ENCODE results near the gene TMIE. TPM values are rescaled to one million over a fixed set of nuclear protein-coding genes. Genes with fewer than 3 reads are reported as not detected.
"Not testable (repeated sequence)": the region's sequence is repeated elsewhere in the genome, so short reads cannot be mapped to it uniquely, and the experiment has no call there.

TMIE gene
- total and polyA plus RNA-seq, 4 donors: 0.32 to 0.71 (median 0.57) TPM

- no peak for DNase-seq
- no peaks in the 10 kb centered on the region for H3K4me1 ChIP-seq (ENCODE audit: control insufficient read depth in 5 of 5, insufficient read depth in 5 of 5, low read length in 5 of 5)
- H3K9ac ChIP-seq (ENCODE audit: insufficient read depth in 1 of 2, low read length in 2 of 2): no peak overlapping the region
- TF ChIP-seq CTCF (IDR thresholded peaks at IDR 0.05; ENCODE audit: control extremely low read depth, extremely low read depth): no peak
- H3K27ac ChIP-seq (ENCODE audit: low read depth in 1 of 2, low read length in 1 of 2): no peak overlapping the region
- peaks cover 0 to 2% (median 0%) of the 10 kb centered on the region in 3 donors for H3K27me3 ChIP-seq (ENCODE audit: control insufficient read depth in 3 of 3, insufficient read depth in 3 of 3, low read length in 2 of 3)
- no peak for ATAC-seq (ENCODE audit: insufficient read depth, low FRiP score)
- H3K9me3 ChIP-seq (ENCODE audit: control insufficient read depth in 4 of 4, insufficient read depth in 3 of 4, low read length in 3 of 4): no peaks in the 10 kb centered on the region
- H3K4me3 ChIP-seq: no peak overlapping the region
- WGBS, 2 donors: 71 to 73% methylated on average over 4 of the region's 4 CpGs
- no peaks in the 10 kb centered on the region for H3K36me3 ChIP-seq (ENCODE audit: control insufficient read depth in 4 of 4, insufficient read depth in 4 of 4, low read length in 4 of 4)
Observed at GRCh38 chr3:46737329-46737731, 36.1 kb downstream of the TMIE start.

- ATAC-seq (ENCODE audit: insufficient read depth, low FRiP score); H3K9ac ChIP-seq (ENCODE audit: insufficient read depth in 1 of 2, low read length in 2 of 2); H3K4me3 ChIP-seq; H3K27me3 ChIP-seq (ENCODE audit: control insufficient read depth in 3 of 3, insufficient read depth in 3 of 3, low read length in 2 of 3); H3K9me3 ChIP-seq (ENCODE audit: control insufficient read depth in 4 of 4, insufficient read depth in 3 of 4, low read length in 3 of 4); H3K27ac ChIP-seq (ENCODE audit: low read depth in 1 of 2, low read length in 1 of 2); DNase-seq; H3K4me1 ChIP-seq (ENCODE audit: control insufficient read depth in 5 of 5, insufficient read depth in 5 of 5, low read length in 5 of 5); H3K36me3 ChIP-seq (ENCODE audit: control insufficient read depth in 4 of 4, insufficient read depth in 4 of 4, low read length in 4 of 4): not testable (repeated sequence)
- WGBS, 2 donors: 97 to 99% methylated on average over 3 of the region's 3 CpGs
Observed at GRCh38 chr3:46739565-46739964, 38.4 kb downstream of the TMIE start.

GRCh38 chr3:46742992-46743585 is 41.9 kb downstream of the TMIE start:
- TF ChIP-seq CTCF (IDR thresholded peaks at IDR 0.05; ENCODE audit: control extremely low read depth, extremely low read depth): no peak
- Histone ChIP-seq H3K27me3 (ENCODE audit: control insufficient read depth in 3 of 3, insufficient read depth in 3 of 3, low read length in 2 of 3) (peaks cover 0 to 4% (median 0%) of the 10 kb centered on the region in 3 donors), H3K36me3 (ENCODE audit: control insufficient read depth in 4 of 4, insufficient read depth in 4 of 4, low read length in 4 of 4) (no peaks in the 10 kb centered on the region), H3K4me3 (no peak overlapping the region), H3K9ac (ENCODE audit: insufficient read depth in 1 of 2, low read length in 2 of 2) (no peak overlapping the region), H3K4me1 (ENCODE audit: control insufficient read depth in 5 of 5, insufficient read depth in 5 of 5, low read length in 5 of 5) (no peaks in the 10 kb centered on the region), H3K9me3 (ENCODE audit: control insufficient read depth in 4 of 4, insufficient read depth in 3 of 4, low read length in 3 of 4) (no peaks in the 10 kb centered on the region), H3K27ac (ENCODE audit: low read depth in 1 of 2, low read length in 1 of 2) (no peak overlapping the region)
- ATAC-seq (ENCODE audit: insufficient read depth, low FRiP score) (no peak), DNase-seq (peak; percentile 37 to 59 (median 39))
- 80 to 83% methylated on average over 12 of the region's 12 CpGs for WGBS, 2 donors

- no peaks in the 10 kb centered on the region for H3K4me1 ChIP-seq (ENCODE audit: control insufficient read depth in 5 of 5, insufficient read depth in 5 of 5, low read length in 5 of 5)
- H3K4me3 ChIP-seq: no peak overlapping the region
- H3K36me3 ChIP-seq (ENCODE audit: control insufficient read depth in 4 of 4, insufficient read depth in 4 of 4, low read length in 4 of 4): no peaks in the 10 kb centered on the region
- H3K9me3 ChIP-seq (ENCODE audit: control insufficient read depth in 4 of 4, insufficient read depth in 3 of 4, low read length in 3 of 4): no peaks in the 10 kb centered on the region
- H3K9ac ChIP-seq (ENCODE audit: insufficient read depth in 1 of 2, low read length in 2 of 2): no peak overlapping the region
- H3K27ac ChIP-seq (ENCODE audit: low read depth in 1 of 2, low read length in 1 of 2): no peak overlapping the region
- ATAC-seq (ENCODE audit: insufficient read depth, low FRiP score) (no peak), DNase-seq (no peak)
- peaks cover 0 to 2% (median 0%) of the 10 kb centered on the region in 3 donors for H3K27me3 ChIP-seq (ENCODE audit: control insufficient read depth in 3 of 3, insufficient read depth in 3 of 3, low read length in 2 of 3)
- no peak for TF ChIP-seq CTCF (IDR thresholded peaks at IDR 0.05; ENCODE audit: control extremely low read depth, extremely low read depth)
Observed at GRCh38 chr3:46746711-46747110, 45.5 kb downstream of the TMIE start.
